ENCODE measurements around the gene ARHGEF12.
"Not testable (repeated sequence)": the region's sequence is repeated elsewhere in the genome, so short reads cannot be mapped to it uniquely, and the experiment has no call there.

The ARHGEF12 gene

GRCh38 chr11:120494595-120494994 is 158.4 kb downstream of the ARHGEF12 start:
- no peak for DNase-seq (ENCODE audit: low read depth)

GRCh38 chr11:120499088-120499487 is 162.9 kb downstream of the ARHGEF12 start:
- no peak for DNase-seq (ENCODE audit: low read depth)

- DNase-seq (ENCODE audit: low read depth): no peak
Observed at GRCh38 chr11:120499859-120500258, 163.6 kb downstream of the ARHGEF12 start.

- no peak for DNase-seq (ENCODE audit: low read depth)
Observed at GRCh38 chr11:120500414-120501071, 164.3 kb downstream of the ARHGEF12 start.

- no peak for DNase-seq (ENCODE audit: low read depth)
Observed at GRCh38 chr11:120501440-120501839, 165.2 kb downstream of the ARHGEF12 start.

GRCh38 chr11:120501976-120502755 is 166.0 kb downstream of the ARHGEF12 start:
- no peak for DNase-seq (ENCODE audit: low read depth)

GRCh38 chr11:120503529-120503928 is 167.3 kb downstream of the ARHGEF12 start:
- not testable (repeated sequence) for DNase-seq (ENCODE audit: low read depth)

GRCh38 chr11:120505801-120506425 is 169.7 kb downstream of the ARHGEF12 start:
- no peak for DNase-seq (ENCODE audit: low read depth)

- DNase-seq (ENCODE audit: low read depth): no peak
Observed at GRCh38 chr11:120509346-120510053, 173.3 kb downstream of the ARHGEF12 start.

GRCh38 chr11:120510406-120511115 is 174.3 kb downstream of the ARHGEF12 start:
- DNase-seq (ENCODE audit: low read depth): no peak

GRCh38 chr11:120511116-120511819 is 175.1 kb downstream of the ARHGEF12 start, which contains the start of gene GRIK4:
Gene GRIK4, plus strand, starts transcription at chr11:120511748. Its CDS starts 148,571 bp downstream, at chr11:120660319.
- DNase-seq (ENCODE audit: low read depth): peak; percentile 54

- DNase-seq (ENCODE audit: low read depth): no peak
Observed at GRCh38 chr11:120511820-120512738, 175.9 kb downstream of the ARHGEF12 start.

- no peak for DNase-seq (ENCODE audit: low read depth)
Observed at GRCh38 chr11:120512739-120513435, 176.7 kb downstream of the ARHGEF12 start.

GRCh38 chr11:120513436-120514315 is 177.5 kb downstream of the ARHGEF12 start:
- DNase-seq (ENCODE audit: low read depth): no peak

GRCh38 chr11:120514541-120515121 is 178.4 kb downstream of the ARHGEF12 start:
- DNase-seq (ENCODE audit: low read depth): no peak

- DNase-seq (ENCODE audit: low read depth): no peak
Observed at GRCh38 chr11:120515186-120515723, 179.0 kb downstream of the ARHGEF12 start.

All from stimulated activated CD8-positive, alpha-beta memory T cell treated with anti-CD3 and anti-CD28 coated beads, Interleukin-12 subunit alpha, Interleukin-12 subunit beta, amount 100 ng/mL, for 1 hour (primary cell).